HL-60 (cell line): ENCODE results near the gene AS3MT.

Experiments used
- GABPA ChIP-seq: IDR thresholded peaks from 2 replicates; pipeline ENCODE4 v1.6.1; 2012; ENCODE audit warnings: low read depth
- TF ChIP-seq, protein P1 (sequence below): IDR thresholded peaks from one replicate; pipeline ENCODE4 v1.5.1; 2011; ENCODE audit warnings: low read length, control low read depth, inconsistent platforms; ENCODE audit not compliant: insufficient read depth

DNA sequence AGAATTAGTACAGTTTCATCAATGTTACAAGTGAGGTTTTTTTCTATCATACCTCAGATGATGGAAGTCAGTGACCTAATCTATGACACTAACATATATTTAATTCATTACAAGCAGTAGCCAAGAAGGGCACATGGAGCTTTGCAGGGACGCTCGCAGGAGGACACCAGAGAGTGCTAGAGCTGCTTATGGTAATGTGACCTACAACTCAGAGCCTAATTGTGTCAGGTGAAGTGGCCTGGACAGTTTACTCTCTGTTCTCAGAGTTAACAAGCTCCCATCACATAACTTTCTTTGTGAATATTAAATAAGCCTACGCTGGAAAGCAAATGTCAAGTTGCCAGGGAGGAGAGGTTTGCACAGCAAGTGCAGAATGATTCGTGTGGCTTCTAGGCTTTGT, 37.2 kb downstream of the AS3MT start:
- TF ChIP-seq, protein P1, sequence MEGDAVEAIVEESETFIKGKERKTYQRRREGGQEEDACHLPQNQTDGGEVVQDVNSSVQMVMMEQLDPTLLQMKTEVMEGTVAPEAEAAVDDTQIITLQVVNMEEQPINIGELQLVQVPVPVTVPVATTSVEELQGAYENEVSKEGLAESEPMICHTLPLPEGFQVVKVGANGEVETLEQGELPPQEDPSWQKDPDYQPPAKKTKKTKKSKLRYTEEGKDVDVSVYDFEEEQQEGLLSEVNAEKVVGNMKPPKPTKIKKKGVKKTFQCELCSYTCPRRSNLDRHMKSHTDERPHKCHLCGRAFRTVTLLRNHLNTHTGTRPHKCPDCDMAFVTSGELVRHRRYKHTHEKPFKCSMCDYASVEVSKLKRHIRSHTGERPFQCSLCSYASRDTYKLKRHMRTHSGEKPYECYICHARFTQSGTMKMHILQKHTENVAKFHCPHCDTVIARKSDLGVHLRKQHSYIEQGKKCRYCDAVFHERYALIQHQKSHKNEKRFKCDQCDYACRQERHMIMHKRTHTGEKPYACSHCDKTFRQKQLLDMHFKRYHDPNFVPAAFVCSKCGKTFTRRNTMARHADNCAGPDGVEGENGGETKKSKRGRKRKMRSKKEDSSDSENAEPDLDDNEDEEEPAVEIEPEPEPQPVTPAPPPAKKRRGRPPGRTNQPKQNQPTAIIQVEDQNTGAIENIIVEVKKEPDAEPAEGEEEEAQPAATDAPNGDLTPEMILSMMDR: no peak
- no peak for TF ChIP-seq GABPA
